NCI-H1417 (cell line): ENCODE data around the gene ZNF337.
"Not testable (repeated sequence)": the region's sequence is repeated elsewhere in the genome, so short reads cannot be mapped to it uniquely, and the experiment has no call there.

ENCODE experiments used
- DNase-seq, 3 experiments: peaks; one replicate each; lab custom pipeline; 2025; lab: John Stamatoyannopoulos, UW

Gene ZNF337

DNA sequence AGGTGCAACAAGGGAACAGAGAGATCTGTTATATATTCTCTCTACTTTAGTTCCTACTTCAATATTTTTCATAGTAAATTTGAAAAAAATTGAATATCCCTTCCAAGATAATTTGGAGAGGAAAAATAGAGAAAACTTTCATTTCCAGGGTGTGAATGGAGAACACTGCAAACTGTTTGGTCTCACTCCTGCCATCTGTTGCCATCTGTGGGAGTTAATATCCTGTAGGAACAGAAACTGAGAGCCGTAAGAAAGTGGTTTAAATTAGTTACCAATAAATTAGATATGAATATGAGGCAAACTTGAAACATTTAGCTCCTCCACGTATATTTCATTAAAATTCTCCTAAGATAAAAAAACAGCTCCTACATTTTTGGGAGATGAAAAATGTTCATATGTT, 4.2 kb downstream of the ZNF337 start:
- DNase-seq, result no peak

DNA sequence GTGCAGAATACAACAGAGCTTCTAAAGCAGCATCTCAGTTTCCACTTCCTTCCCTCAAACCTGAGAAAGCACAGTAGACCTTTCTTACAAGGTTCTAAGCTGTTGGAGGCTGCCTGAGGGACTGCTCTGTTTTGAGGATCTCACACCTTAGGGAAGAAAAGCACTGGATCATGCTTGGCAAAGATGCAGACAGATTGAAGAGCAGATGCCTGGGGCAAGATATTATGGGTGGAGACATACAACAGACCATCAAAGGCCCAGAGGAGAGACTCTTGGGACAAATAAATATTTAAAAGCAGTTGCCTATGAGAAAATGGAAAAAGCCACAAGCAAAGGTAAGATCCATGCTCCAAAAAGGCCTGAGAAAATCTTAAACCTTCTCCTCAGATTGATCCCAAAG, 6.2 kb downstream of the ZNF337 start:
- no peak for DNase-seq

- no peak for DNase-seq
These were observed 10.3 kb downstream of the ZNF337 start for GRCh38 chr20:25686081-25687067.

DNA sequence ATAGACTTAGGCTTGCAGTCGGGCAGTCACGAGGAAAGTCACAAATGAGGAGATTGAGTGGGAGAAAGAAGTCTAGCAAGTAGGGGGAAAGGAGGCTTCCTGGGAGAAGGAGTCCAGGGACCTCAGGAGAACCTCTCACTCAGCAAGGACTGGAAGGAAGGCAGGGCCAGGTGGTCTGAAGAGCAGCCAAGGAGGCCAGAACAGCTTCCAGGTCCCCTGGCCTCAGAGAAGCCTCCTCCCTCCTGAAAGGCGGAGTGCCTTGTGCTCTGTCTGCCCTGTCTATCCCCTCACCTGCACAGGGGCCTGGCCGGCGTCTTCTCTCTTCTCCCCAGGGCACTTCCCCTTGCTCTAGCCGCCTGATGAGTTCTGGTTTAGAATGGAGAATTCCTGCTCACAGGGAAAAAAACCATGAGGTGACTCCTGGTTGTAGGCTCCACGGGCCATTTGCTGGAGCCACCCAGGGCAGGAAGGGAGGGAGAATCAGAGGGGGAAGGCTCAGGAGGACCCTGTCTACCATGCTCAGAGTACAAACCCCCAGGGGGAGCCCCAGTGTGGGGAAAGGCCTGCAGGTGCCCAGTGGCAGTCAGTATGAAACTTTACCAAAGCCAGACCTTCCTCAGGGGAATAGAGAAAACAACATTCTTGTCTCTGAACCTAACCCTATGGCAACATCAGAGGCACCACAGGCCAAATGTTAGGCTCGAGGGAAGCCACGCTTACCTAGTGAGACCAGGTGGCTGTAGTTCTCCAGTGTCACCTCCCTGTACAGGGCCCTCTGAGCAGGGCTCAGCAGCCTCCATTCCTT, 11.2 kb downstream of the ZNF337 start:
- DNase-seq, result no peak

DNA sequence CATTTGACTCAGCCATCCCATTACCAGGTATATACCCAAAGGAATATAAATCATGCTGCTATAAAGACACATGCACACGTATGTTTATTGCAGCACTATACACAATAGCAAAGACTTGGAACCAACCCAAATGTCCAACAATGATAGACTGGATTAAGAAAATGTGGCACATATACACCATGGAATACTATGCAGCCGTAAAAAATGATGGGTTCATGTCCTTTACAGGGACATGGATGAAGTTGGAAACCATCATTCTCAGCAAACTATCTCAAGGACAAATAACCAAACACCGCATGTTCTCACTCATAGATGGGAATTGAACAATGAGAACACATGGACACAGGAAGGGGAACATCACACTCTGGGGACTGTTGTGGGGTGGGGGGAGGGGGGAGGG, 12.8 kb downstream of the ZNF337 start:
- not testable (repeated sequence) for DNase-seq

DNA sequence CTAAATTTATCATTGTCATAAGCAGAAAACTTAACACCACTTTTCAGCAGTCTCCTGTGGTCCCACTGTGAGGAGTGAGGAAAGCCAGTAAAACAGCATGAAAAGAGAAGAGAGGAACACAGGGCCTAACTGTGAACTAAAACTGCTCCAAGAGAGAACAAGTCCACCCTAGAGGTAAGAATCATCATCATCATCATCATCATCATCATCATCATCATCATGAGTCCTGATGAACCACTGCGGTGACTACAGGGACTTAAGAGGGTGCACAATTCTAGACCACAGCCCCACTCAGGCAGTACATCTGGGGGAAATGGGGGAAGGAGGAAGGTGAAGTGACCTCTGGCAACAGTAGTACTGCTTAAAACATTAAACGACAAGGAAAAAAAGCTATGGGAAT, 13.6 kb downstream of the ZNF337 start:
- DNase-seq, result no peak

- no peak for DNase-seq
These were observed 20.4 kb downstream of the ZNF337 start for GRCh38 chr20:25676164-25676809.

DNA sequence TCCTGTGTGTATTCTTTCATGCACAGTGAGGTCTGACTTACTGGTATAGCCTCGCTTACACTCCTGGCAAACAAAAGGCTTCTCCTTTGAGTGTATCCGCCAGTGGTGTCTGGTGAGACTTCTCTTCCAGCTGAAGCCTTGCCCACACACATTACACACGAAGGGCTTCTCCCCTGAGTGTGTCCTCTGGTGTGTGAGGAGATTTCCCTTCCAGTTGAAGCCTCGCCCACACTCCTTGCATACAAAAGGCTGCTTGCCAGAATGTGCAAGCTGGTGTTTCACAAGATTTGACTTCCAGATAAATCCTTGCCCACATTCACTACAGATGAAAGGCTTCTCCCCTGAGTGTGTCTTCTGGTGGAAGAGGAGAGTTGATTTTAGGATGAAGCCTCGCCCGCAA, 21.5 kb downstream of the ZNF337 start:
- DNase-seq, result no peak

DNA sequence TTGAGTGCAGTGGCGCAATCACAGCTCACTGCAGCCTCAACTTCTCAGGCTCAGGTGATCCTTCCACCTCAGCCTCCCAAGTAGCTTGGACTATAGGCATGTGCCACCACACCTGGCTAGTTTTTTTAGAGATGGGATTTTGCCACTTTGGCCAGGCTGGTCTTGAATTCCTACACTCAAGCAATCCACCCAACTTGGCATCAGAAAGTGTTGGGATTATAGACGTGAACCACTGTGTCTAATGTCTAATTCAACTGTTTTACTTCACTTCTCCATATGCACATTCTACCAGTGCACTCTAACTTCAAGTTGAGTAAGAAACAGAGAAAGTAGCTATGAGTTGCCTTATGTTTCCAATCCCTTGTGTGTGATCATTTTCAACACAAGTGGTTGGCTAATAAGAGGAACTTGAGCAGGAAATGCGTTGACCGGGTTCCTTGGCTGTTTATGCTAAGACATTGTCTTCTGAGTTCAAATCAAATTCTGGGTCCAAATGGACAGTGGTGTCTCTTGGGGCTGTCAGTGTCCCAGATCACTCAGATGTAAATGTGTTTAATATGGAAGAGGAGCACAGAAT, 23.9 kb downstream of the ZNF337 start:
- no peak for DNase-seq

GRCh38 chr20:25669826-25670422, 26.7 kb downstream of the ZNF337 start:
- DNase-seq, result no peak

DNA sequence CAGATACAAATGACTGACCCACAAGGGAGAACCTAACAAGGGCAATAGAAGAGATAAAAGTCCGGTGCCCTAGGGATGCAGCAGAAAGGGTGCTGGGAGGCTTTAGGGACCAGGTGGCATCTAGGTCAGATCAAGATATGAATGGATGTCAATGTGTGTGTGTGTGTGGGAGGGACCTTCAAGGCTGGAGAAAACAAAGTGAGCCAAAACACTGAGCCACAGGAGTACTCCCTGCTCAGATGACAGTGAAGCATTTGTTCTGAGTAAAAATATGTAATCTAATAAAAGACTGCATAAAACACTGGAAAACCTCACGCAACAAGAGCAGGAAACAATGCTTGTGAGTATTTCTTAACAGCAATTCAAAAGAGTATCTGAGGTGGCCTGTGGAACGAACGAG, 28.2 kb downstream of the ZNF337 start:
- no peak for DNase-seq

DNA sequence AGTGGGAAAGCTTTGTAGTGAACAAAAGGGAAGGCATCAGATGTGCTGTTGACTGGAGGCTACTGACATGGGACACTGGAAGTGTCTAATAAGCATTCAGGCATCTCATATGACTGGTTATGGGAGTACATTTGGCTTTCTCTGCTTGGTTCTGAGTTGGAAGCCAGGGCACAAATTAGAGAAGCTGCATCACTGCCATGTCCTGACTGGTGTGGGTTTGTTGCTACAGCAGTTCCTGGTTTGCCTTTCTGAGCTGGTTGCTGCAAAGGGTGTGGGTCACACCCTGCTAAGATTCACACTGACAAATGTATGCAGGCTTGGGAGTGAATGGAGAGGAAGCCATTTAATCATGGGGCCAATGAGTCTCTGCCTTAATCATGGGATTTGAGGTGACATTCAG, 36.7 kb downstream of the ZNF337 start:
- DNase-seq, result no peak

- no peak for DNase-seq
These were observed 42.2 kb downstream of the ZNF337 start for GRCh38 chr20:25654487-25654886.

- not testable (repeated sequence) for DNase-seq
These were observed 43.8 kb downstream of the ZNF337 start for GRCh38 chr20:25652866-25653265.

DNA sequence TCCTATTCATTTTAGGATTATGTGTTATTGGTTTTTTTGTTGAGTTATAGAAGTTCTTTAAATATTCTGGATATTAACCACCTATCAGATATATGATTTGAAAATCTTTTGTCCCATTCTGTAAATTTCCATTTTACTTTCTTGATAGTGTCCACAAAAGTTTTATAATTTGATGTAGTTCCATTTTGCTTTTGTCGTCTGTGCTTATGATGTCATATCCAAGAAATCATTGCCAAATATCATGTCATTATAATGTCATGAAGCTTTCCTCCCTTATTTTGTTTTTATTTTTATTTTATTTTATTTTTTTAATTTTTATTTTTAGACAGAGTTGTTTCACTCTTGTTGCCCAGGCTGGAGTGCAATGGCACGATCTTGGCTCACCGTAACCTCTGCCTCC, 51.8 kb downstream of the ZNF337 start:
- DNase-seq, result no peak

DNA sequence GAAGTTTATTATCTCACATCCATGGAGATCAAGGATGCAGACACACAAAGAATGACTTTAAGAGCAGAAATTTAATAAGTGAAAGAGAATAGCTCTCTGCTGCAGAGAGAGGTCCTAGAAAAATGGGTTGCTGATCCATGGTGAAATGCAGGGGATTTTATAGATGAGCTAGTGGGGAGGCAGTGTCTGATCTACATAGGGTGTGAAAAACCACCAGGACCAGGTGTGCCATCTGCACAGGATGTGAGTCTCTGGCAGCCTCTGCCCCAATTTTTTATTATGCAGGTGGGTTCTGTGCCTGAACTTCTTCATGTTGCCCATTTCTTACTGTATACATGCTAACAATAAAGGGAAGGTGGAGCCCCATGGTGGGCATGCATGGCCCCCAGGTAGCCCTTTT, 52.9 kb downstream of the ZNF337 start:
- DNase-seq, result no peak

DNA sequence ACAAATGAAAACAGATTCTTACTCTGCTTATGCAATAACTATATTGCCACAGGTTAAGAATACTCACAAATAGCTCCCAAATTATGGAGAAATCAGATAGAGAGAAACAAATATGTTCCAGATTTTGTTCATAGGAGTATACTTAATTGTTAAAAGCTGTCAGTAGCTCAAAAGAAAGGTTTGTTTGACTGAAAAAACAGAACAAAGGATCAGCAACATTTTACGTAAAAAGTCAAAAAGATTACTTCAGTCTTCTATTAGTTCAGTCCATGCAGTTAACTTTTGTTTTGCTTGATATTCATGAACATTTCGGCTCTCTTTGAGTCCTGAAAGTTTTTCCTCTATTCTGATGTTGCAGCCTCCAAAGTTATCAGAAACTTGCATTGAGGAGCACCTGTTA, 59.4 kb downstream of the ZNF337 start:
- DNase-seq, result peak in 1 of 3 experiments; percentile 0

GRCh38 chr20:25632940-25633790, 63.5 kb downstream of the ZNF337 start:
- DNase-seq, result no peak

DNA sequence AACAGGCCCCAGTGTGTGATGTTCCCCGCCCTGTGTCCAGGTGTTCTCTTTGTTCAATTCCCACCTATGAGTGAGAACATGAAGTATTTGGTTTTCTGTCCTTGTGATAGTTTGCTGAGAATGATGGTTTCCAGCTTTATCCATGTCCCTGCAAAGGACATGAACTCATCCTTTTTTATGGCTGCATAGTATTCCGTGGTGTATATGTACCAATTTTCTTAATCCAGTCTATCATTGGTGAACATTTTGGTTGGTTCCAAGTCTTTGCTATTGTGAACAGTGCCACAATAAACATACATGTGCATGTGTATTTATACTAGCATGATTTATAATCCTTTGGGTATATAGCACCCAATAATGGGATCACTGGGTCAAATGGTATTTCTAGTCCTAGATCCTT, 66.0 kb downstream of the ZNF337 start:
- DNase-seq, result not testable (repeated sequence)

DNA sequence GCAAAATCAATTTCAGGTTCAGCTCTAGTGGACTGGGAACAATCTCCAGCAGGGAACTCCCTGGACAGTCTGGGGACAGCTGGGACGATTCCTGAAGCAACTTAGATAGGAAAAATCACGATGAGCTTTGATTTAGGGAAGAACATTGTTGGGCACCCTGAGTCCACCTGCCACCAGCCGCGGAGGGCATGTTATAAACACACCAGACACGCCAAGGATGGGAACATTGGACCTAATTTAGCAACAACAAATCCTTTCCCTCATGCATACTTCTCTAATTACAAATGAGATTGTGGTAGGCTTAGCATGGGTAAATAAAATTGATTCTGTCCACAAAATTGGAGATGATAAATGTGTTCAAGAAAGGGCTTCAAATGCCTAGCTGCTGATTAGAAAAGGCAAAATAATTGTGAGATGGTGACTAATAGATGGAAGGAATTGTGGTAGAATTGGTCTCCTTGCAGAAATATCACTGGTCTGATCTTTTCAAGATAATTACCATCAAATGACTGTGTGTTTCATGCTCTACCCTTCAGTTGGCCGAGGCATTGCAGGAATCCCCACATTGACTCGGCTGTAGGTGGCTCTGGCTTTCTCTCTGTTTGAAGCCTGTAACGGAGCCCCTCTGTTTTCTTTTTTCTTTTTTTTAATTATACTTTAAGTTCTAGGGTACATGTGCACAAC, 66.7 kb downstream of the ZNF337 start:
- no peak for DNase-seq
